UCSD-AML1 (cell line): ENCODE results near the gene KRT26.
A peak's percentile ranks its signal among the peaks of the same experiment; 100 is the strongest.
"Not testable (repeated sequence)": the region's sequence is repeated elsewhere in the genome, so short reads cannot be mapped to it uniquely, and the experiment has no call there.

Experiments
- DNase-seq: peaks from one replicate; lab custom pipeline; 2025; ENCODE audit not compliant: unreplicated experiment; lab: John Stamatoyannopoulos, UW

The KRT26 gene, protein sequence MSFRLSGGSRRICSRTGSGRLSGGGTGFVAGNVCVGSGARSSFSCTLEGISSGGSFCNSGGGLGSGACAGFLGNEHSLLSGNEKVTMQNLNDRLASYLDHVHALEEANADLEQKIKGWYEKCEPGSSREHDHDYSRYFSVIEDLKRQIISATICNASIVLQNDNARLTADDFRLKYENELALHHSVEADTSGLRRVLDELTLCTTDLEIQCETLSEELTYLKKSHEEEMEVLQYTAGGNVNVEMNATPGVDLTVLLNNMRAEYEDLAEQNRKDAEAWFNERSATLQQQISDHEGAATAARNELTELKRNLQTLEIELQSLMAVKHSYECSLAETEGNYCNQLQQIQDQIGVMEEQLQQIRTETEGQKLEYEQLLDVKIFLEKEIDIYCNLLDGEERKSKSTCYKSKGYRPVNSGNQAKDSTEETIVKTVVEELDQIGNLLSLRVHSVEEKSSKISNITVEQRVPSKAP

DNA sequence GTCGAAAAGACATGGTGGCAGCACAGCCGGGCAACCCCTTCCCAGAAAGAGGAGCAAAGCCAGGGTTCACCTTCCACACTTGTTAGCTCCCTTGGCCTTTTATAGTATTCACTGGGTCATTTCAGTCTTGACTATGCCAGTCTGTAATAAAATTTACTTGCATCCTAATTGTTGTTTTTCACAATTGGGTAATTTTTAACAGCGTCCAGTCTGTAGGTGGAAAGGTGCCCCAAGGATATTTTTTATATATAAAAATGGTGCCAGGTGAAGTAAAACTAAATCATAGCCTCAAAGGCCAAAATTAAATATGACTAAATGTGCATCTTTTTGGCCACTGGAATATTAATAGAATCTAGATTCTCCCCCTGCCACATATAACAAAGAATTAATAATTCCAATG, at the start of gene KRT26:
TSS of gene KRT26 (minus strand) at position 101 of the 400 bp plus-strand sequence. CDS start at position 13, 88 bp downstream.
- no peak for DNase-seq

DNA sequence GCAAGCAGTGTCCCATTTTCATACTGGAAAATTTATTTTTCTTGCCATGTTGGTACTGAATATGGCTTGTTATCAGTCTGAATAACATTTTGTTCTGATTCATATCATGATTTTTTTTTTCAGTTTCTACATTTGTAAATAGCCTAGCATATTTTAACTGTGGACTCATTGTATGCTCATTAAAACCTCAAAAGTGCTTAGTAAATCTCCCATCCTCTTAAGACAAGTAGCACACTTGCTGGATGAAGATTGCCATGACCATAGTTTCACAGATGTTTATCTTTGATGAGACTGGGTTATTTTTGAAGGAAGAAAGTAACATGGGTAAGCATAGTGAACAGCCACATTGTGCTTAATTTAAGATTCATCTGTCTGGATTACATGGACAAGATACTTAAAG, 49.5 kb upstream of the KRT26 start:
- no peak for DNase-seq

DNA sequence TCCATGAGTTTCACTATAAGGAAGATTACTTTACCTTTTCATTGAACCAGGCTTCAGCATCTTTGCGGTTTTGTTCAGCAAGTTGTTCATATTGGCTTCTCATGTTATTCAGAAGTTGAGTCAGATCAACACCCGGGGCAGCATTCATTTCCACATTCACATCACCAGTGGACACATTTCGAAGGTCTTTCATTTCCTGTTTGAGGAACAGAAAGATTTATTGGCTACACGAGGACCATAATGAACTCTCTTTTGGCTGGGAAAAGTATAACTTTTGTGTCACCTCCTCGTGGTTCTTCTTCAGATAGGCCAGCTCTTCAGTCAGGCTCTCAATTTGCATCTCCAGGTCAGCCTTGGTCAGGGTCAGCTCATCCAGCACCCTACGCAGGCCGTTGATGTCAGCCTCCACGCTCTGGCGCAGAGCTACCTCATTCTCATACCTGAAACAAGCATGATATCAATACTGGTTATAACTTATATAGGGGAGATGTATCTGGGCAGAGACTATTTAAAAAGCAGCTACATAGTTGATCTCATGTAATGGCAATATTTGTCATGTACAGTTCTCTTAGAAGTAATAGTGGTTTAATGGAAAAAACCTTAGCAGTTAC, 48.3 kb upstream of the KRT26 start:
- DNase-seq: no peak

DNA sequence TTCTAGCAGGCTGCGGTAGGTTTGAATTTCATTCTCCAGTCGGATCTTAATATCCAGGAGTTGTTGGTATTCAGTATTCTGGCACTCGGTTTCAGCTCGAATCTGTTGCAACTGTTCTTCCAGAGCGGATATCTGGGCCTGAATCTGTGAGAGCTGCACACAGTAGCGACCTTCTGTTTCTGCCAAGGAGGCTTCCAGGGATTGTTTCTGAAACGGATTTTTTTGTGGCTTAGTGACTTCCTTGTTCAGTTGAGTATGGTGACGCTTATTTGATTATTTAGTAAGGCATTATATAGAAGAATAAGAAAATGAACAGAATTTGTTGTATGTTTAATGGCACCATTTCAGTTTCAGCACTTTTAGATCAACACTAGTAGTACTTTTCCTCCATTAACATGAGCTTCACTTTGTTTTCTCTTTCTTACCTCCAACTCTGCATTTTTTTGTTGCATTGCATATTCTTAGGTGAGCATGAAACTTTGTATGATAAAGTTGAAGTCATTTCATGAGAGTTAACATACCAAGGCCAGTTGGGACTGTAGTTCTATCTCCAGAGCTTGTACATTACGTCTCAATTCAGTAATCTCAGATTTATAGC, 47.6 kb upstream of the KRT26 start:
- DNase-seq: no peak

DNA sequence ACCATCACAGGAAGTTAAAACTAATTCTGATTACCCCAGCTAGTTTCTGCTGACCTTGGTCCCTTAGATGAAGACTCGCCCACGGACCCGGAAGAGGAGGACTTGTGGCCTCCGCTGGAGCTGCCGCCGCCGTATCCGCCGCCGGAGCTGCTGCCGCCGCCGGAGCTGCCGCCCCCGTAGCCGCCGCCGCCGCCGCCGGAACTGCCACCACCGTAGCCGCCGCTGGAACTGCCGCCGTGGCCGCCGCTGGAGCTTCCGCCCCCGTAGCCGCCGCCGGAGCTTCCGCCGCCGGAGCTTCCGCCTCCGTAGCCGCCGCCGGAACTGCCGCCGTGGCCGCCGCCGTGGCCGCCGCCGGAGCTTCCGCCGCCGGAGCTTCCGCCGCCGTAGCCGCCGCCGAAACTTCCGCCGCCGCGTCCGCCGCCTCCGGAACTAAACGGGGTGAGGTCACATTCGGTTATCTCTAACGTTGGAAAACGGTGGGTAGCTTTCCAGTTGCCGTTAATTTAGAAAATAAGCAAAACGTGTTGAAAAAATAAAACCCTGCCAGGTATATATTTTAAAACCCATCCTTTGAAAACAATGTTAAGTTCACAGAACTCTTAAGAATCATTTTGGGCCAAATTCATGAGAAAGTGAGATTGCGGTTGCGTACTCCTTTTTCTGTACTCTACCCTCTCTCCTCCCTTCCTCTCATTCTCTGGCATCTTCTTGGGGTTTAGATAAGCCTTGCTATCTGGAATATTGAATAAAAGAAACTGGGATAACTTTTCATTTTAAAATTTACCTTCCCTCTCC, 46.9 kb upstream of the KRT26 start:
- peak; percentile 90 for DNase-seq

DNA sequence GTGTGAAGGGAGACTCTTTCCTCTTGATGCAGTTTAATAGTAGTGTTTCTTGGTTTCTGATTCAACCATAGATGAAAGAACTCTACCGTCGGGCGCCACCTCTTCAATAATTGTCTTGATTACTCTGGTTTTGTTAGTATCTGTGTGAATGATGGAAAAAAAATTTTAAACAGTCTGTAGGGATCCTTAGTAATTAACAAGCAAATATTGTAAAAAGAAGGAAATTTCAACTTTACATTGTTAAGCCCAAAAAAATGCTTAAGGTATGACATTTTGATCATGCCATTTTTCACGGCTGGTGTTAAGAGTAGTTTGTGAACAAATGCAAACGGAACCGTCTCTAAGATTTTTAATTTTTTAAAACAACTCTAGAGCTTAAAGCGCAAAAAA, 46.3 kb upstream of the KRT26 start:
- no peak for DNase-seq

DNA sequence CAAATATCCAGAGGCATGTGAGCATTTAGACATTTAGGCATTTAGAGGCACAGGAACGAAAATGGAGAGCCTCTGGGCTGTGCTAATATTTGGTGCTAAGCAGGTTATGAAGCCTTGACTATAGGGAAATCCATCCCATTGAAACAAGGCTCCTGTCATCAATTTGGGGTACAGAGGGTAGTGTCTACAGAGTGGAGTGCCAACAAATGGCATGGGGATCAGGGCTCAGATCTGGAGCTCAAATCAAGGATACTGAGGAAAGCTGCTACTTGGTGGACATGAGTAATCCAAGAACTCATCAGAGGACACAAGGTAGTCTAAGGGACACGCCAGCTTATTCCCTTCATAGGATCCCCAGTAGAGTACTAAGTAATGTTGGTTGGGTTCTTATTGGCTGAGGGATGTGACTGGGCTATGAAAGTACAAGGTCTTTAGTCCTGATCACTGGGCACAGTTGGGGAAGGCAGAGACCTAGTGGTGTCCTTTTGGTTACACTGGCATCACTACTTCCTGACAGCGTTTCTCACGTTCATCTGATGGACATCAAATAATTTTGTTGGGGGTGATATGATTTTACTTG, 45.2 kb upstream of the KRT26 start:
- no peak for DNase-seq

DNA sequence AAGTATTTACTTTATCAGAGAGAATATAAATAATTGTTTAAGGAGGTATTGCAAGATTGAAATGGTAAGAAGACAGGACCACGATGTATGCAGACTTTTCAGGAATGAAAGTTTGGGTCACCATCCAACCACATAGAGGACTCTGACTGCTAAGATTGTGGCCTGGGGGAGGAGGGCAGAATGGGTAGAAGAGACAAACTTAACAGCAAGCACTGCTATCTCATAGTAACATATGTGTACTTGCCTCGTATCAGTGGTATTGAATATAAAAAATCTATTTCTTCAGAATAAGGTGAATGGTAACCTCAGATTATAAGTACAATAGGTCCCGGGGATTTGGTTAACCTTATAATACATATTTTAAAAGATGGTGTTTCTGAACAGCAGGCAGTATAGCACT, 44.6 kb upstream of the KRT26 start:
- no peak for DNase-seq

DNA sequence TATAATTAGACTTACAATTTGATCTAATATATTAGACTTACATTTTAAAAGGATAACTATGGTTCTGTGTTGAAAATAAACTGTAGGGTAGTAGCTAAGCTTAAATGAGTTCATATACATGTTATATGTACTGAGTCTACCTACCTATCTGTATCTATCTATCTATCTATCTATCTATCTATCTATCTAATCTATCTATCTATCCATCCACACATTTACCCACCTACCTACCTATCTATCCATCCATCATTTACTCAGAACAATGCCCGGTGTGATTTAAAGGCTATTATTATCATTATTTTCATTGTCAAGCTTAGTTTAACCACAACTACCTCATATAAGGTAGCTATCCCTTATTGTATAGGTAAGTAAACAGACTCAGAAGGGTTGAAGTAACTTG, 43.4 kb upstream of the KRT26 start:
- no peak for DNase-seq

DNA sequence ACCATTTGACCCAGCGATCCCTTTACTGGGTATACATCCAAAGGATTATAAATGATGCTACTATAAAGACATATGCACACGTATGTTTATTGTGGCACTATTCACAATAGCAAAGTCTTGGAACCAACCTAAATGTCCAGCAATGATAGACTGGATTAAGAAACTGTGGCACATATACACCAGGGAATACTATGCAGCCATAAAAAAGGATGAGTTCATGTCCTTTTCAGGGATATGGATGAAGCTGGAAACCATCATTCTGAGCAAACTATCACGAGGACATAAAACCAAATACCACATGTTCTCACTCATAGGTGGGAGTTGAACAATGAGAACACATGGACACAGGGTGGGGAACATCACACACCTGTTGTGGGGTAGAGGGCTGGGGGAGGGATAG, 42.7 kb upstream of the KRT26 start:
- not testable (repeated sequence) for DNase-seq

DNA sequence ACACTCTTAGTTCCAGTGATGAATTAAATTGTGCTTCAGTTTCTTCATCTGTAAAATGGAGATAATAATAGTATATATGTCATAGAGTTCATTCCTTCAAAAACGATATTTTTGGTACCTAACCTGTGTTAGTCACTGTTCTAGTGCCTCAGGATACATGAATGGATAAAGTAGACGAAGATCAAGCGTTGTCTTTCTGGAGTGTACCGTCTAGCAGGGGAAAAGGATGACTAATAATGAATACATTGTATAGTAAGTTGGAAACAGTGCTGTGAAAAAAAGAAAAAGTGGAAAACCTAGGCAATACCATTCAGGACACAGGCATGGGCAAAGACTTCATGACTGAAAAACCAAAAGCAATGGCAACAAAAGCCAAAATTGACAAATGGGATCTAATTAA, 41.8 kb upstream of the KRT26 start:
- no peak for DNase-seq

DNA sequence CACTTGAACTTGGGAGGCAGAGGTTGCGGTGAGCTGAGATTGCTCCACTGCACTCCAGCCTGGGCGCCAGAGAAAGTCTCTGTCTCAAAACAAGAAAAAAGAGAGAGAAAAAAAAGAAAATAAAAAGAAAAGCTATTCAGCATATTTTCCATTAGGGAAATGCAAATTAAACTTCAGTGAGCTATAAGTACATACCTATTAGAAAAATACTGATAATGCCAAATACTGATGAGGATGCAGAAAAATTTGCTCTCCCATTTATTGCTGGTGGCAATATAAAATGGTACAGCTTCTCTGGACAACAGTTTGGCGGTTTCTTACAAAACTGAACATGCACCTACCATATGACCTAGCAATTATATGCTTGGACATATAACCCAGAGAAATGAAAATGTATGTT, 40.6 kb upstream of the KRT26 start:
- DNase-seq: no peak

DNA sequence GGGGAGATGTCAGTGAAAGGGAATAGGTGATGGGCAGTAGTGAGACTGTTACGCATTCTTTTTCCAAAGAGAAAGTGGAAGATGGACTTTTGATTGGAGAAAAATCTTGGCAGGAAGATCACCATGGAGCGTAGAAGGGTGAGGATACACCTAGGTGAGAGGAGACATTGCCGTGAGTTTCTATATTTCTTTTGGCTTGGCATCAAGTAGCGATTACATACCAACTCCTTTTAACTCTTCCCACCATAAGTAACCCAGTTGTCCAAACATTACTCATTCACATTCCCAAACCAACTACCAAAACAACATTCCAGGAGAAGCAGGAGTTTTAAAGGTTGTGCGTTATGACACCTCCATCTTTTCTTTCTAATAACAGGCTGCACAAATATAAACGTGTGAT, 38.5 kb upstream of the KRT26 start:
- DNase-seq: no peak

DNA sequence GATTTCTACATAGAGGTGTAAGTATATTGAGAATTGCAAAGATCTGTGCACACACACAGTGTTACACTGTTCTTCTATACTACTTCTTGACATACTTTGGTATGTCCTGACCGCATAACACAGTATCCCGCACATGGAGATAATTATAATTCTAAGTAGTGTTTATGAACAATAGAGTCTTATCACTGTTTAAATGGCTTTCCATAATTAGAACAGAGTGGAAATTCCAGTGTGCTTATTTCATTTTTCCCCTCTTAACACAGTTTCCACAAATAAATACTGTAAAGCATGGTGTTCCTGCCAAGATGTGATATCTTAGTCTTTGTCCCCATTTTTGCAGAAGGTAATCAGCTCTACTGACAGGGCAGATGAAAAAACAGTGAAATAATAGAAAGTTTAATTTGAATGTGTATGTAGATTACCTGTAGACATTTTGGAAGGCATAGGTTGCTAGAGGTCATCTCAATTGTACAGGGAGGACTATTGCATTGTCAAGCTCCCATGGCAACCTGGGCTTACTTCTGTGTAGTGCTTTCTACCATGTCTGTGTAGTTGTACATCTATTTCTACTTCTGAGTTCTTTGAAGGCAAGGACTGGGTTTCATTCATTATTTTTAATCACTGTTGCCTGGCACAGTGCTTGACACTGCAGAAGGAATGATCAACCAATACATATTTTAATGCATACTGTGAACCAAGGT, 37.9 kb upstream of the KRT26 start:
- no peak for DNase-seq

DNA sequence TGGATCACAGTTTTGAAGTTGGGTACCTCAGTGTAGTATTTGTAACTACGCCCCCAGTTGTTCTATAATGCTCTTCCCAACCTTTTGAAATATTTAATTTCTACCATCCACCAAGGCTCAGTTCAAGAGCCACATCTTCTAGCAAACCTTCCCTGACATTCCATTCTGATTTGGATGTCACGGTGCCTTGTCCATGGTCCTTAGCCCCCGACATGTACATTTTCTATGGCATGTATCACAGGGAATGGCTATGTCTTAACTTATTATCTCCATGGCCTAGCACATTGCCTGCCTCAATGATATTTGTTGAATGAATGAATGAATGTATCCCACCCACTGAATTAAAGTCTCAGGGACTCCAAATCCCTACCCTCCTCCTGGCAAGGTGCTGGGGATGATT, 34.1 kb upstream of the KRT26 start:
- DNase-seq: no peak

DNA sequence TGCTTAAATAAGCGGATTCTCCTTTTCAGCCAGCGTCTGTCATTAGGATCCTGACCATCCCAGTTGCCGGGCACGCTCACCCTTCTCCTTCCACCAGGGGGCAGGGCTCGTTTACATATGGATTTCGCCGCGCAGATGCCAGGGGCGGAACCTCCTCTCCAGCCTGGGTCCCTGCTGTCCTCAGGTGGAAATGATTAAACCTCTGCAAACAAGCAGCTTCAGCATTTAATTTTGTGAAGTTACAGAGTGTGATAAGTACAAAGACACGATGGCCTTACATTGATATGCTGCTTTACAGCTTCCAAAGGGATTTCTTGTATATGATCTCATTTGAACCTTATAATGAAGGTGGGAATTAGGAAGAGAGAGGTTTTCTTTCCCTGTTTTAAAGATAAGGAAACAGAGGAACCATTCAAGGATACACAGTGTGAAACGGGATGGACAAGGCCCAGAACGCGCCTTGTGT, 31.6 kb upstream of the KRT26 start:
- peak; percentile 65 for DNase-seq

DNA sequence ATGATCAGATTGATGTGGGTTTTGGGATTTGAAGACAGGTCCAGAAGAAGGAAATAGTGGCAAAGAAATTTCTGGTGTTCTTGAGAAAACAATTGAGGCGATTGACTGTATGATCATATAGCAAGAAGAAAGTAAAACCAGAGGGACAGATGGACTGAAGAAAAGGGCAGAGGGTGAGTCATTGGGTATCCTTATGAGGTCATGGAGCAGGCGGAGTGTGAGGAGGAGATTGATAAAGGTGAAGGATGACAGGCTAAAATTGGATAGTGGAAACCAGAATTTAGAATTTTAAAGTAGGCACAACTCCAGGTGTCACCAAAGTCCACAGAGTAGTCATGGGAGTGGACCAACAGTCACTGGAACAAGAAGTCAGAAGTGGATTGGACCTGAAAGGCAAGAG, 29.2 kb upstream of the KRT26 start:
- DNase-seq: no peak

DNA sequence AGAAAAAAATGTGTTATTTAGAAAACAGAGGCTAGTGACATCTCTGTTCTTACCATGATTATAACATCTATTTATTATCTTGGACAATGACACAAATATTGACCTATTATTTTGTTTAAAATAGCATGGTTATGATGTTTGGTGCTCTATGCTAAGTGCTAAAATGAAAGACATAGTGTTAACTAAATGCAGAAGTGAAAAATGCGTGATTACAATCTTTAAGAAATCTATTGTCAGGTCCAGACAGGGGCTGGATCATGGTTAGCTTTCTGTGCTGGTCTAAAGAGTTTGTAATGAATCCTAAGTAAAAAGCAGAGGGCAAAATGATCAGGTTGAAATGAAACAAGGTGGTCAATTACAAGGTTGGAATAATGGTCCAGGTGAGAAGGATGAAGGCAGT, 28.4 kb upstream of the KRT26 start:
- DNase-seq: no peak

DNA sequence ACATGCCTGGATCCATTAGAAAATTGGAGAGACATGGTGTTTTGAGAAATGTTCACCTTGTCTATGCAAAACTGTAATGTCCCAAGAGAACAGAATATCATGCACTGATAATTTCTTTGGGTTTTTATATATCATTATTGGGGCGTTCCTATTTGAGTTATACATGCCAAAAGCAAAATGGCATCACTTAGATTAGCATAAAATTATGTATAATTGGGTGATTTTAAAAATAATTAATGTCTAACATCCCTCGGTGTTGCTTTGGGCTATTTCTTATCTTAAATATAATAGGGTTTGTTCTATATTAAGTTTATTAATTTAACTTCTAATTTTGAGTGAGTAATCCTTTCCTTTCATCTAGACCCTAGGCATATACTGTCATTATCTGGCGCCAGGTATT, 27.9 kb upstream of the KRT26 start, which contains the start of gene KRT28:
TSS of gene KRT28 (minus strand) at position 101 of the 400 bp plus-strand sequence. CDS start at position 35, 66 bp downstream.
- no peak for DNase-seq

DNA sequence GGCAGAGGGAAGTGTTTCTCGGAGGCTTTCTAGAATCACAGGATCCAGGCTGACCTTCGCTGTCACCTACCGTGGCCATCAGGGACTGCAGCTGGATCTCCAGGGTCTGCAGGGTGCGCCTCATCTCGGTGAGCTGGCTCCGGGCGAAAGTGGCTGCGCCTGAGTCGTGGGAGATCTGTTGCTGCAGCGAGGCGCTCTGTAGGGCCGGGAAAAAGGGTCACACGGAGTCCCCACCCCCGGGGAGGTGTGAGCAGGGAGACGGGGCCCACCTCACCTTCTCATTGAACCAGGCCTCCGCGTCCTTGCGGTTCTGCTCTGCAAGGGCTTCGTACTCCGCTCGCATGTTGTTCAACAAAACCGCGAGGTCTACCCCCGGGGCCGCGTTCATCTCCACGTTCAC, 24.8 kb upstream of the KRT26 start:
- no peak for DNase-seq
